HG02642 (cell line): ENCODE results near the gene PRICKLE3.
"Not testable (repeated sequence)": the region's sequence is repeated elsewhere in the genome, so short reads cannot be mapped to it uniquely, and the experiment has no call there.

Experiments used
- ATAC-seq: cut with Tn5 transposase; IDR thresholded peaks from one replicate; pipeline ENCODE4 v1.9.1; 2021; ENCODE audit warnings: mild to moderate bottlenecking; ENCODE audit not compliant: unreplicated experiment, poor library complexity

PRICKLE3 gene

GRCh38 chrX:49129427-49129826, 56.7 kb downstream of the PRICKLE3 start:
- no peak for ATAC-seq

DNA sequence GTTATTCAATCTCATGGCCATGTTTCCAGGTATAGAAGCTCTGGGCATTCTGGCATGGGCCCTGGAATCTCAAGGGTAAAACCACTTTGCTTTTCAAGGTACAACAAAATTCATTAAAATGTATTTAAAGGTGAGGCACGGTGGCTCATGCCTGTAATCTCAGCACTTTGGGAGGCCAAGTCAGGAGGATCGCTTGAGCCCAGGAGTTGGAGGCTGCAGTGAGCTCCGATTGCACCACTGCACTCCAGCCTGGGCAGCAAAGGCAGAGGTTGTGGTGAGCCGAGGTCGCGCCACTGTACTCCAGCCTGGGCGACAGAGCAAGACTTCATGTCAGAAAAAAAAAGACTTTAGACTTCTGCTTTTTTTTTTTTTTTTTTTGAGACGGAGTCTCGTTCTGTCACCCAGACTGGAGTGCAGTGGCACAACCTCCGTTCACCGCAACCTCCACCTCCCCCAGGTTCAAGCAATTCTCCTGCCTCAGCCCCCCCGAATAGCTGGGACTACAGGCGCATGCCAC, 58.4 kb downstream of the PRICKLE3 start:
- not testable (repeated sequence) for ATAC-seq
